ENCODE data around the gene INSIG2. TPM values are rescaled to one million over a fixed set of nuclear protein-coding genes. Genes with fewer than 3 reads are reported as not detected.

The INSIG2 gene
- total RNA-seq, 1 experiment from 2014 or later: 8.5 TPM

DNA sequence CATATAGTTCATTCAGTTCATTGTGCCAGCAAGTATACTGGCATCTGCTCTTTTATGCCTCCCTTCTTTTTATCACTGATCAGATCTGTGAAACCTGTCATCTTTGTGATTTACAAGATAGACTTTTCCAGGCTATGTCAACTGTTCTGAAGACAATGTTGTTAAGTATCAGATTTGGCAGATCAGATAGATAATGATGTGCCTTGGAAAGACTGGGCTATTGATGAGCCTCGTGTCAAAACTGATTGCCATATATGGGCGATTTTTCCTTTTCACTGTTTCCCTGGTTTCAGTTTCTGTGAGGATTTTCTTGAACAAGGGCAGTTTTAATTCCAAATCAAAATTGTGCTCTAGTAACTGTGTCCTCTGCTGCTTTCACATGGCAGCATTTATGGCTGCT lies 26.6 kb downstream of the INSIG2 start:
- intact Hi-C loops (cut with micrococcal nuclease): no loop called here
- no peak overlapping the region for H3K4me3 ChIP-seq (ENCODE audit: low read length)
- H3K36me3 ChIP-seq (ENCODE audit: low read depth, low read length): 0 out of 2 replicates have a peak, but pooled peaks cover 3% of the 10 kb centered on the region
- H3K4me2 ChIP-seq (ENCODE audit: low read length): no peak overlapping the region
- H3K4me1 ChIP-seq (ENCODE audit: insufficient read depth, low read length): peaks cover 33% of the 10 kb centered on the region
- no peak overlapping the region for H2AFZ ChIP-seq (ENCODE audit: low read length)
- ChIA-PET POLR2A (ENCODE audit: unreplicated experiment) (interaction anchor here (0.5 kb wide), 1 partner anchor 30 kb away, joined by 3 read pairs; no protein-coding TSS in a partner anchor), CTCF (no interaction called here)
- TF ChIP-seq EZH2 (IDR thresholded peaks at IDR 0.05; ENCODE audit: low read length, unreplicated experiment) (no peak), EZH2phosphoT487 (IDR thresholded peaks at IDR 0.05; ENCODE audit: borderline replicate concordance, low read length) (no peak)
- TF ChIP-seq, protein P1, sequence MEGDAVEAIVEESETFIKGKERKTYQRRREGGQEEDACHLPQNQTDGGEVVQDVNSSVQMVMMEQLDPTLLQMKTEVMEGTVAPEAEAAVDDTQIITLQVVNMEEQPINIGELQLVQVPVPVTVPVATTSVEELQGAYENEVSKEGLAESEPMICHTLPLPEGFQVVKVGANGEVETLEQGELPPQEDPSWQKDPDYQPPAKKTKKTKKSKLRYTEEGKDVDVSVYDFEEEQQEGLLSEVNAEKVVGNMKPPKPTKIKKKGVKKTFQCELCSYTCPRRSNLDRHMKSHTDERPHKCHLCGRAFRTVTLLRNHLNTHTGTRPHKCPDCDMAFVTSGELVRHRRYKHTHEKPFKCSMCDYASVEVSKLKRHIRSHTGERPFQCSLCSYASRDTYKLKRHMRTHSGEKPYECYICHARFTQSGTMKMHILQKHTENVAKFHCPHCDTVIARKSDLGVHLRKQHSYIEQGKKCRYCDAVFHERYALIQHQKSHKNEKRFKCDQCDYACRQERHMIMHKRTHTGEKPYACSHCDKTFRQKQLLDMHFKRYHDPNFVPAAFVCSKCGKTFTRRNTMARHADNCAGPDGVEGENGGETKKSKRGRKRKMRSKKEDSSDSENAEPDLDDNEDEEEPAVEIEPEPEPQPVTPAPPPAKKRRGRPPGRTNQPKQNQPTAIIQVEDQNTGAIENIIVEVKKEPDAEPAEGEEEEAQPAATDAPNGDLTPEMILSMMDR (conservative IDR thresholded peaks at IDR 0.05; ENCODE audit: low read depth, low read length): no peak
- DNase-seq (peak; percentile 11), ATAC-seq (no peak)
- no peak overlapping the region for H3K9ac ChIP-seq (ENCODE audit: low read length)
- no peaks in the 10 kb centered on the region for H3K9me3 ChIP-seq (ENCODE audit: low read length)
- H3K27ac ChIP-seq (ENCODE audit: low read length): no peak overlapping the region
- no peaks in the 10 kb centered on the region for H3K9me2 ChIP-seq (replicated peaks; ENCODE audit: low read length)
- H3K79me2 ChIP-seq (ENCODE audit: low read length): no peaks in the 10 kb centered on the region
- no peaks in the 10 kb centered on the region for H3K27me3 ChIP-seq (ENCODE audit: low read length)
- BruUV-seq (replicated peaks): no TSS peak
- H3F3A ChIP-seq (ENCODE audit: low read length, unreplicated experiment): no peaks in the 10 kb centered on the region
- no peaks in the 10 kb centered on the region for H4K20me1 ChIP-seq (ENCODE audit: low read length)

DNA sequence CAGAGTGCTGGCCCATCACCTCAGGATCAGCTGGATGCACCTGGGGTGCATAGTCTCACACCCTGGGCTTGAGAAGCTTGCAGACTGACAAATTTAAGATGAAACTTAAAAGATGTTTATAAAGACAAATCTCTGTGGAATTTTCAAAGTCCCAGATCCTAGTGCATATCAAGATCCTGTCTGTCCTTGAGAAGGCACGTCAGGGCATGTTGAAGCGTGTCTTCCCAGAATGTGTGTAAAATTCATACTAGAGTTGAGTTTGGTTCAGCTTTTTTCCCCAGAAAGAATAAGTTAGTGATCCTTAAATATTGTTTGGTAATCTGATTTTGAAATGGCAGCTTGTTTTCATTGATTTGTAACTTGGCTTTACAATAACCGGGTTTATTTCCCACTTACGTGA lies 27.5 kb downstream of the INSIG2 start:
- ChIA-PET POLR2A (ENCODE audit: unreplicated experiment) (no interaction called here), CTCF (no interaction called here)
- Histone ChIP-seq H3K27ac (ENCODE audit: low read length) (no peak overlapping the region), H3K27me3 (ENCODE audit: low read length) (no peaks in the 10 kb centered on the region), H3K79me2 (ENCODE audit: low read length) (no peaks in the 10 kb centered on the region), H3K4me1 (ENCODE audit: insufficient read depth, low read length) (peaks cover 42% of the 10 kb centered on the region), H3F3A (ENCODE audit: low read length, unreplicated experiment) (no peaks in the 10 kb centered on the region), H3K4me2 (ENCODE audit: low read length) (no peak overlapping the region), H3K4me3 (ENCODE audit: low read length) (no peak overlapping the region), H3K9me3 (ENCODE audit: low read length) (no peaks in the 10 kb centered on the region), H3K36me3 (ENCODE audit: low read depth, low read length) (no peaks in the 10 kb centered on the region), H3K9me2 (replicated peaks; ENCODE audit: low read length) (no peaks in the 10 kb centered on the region), H3K9ac (ENCODE audit: low read length) (no peak overlapping the region), H2AFZ (ENCODE audit: low read length) (no peak overlapping the region), H4K20me1 (ENCODE audit: low read length) (no peaks in the 10 kb centered on the region)
- ATAC-seq (no peak), DNase-seq (no peak)
- intact Hi-C loops (cut with micrococcal nuclease): no loop called here
- no TSS peak for BruUV-seq (replicated peaks)
- no peak for TF ChIP-seq EZH2 (IDR thresholded peaks at IDR 0.05; ENCODE audit: low read length, unreplicated experiment)
- TF ChIP-seq EZH2phosphoT487 (IDR thresholded peaks at IDR 0.05; ENCODE audit: borderline replicate concordance, low read length): no peak
- TF ChIP-seq, protein P1 (conservative IDR thresholded peaks at IDR 0.05; ENCODE audit: low read depth, low read length): no peak

DNA sequence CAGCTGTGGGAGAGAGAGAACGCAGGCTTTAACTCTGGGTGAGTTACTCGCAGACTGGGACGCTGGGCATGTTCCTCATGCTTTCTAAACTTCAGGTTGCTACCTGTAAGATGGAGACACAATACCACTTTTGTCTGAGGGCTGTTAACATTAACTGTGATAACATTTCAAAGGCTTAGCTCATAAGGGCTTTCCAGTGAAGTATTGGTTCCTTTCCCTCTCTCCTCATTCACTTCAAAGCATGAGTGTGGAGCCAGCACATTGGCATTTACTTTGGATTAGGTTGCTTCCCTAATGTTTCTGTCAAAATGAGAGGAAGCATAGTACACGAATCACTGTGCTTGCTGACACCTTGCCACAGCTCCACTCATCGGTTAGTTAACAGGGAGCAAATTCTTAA lies 30.2 kb downstream of the INSIG2 start:
- Histone ChIP-seq H3K36me3 (ENCODE audit: low read depth, low read length) (no peaks in the 10 kb centered on the region), H3K27me3 (ENCODE audit: low read length) (no peaks in the 10 kb centered on the region), H2AFZ (ENCODE audit: low read length) (no peak overlapping the region), H3F3A (ENCODE audit: low read length, unreplicated experiment) (peaks cover 7% of the 10 kb centered on the region), H3K27ac (ENCODE audit: low read length) (no peak overlapping the region), H3K4me2 (ENCODE audit: low read length) (no peak overlapping the region), H3K4me3 (ENCODE audit: low read length) (no peak overlapping the region), H3K79me2 (ENCODE audit: low read length) (no peaks in the 10 kb centered on the region), H3K4me1 (ENCODE audit: insufficient read depth, low read length) (peaks cover 52% of the 10 kb centered on the region), H3K9me2 (replicated peaks; ENCODE audit: low read length) (no peaks in the 10 kb centered on the region), H3K9ac (ENCODE audit: low read length) (no peak overlapping the region), H4K20me1 (ENCODE audit: low read length) (no peaks in the 10 kb centered on the region), H3K9me3 (ENCODE audit: low read length) (no peaks in the 10 kb centered on the region)
- CTCF ChIA-PET: no interaction called here
- intact Hi-C loops (cut with micrococcal nuclease): no loop called here
- POLR2A ChIA-PET (ENCODE audit: unreplicated experiment): no interaction called here
- DNase-seq (no peak), ATAC-seq (no peak)
- no TSS peak for BruUV-seq (replicated peaks)
- TF ChIP-seq EZH2 (IDR thresholded peaks at IDR 0.05; ENCODE audit: low read length, unreplicated experiment): no peak
- TF ChIP-seq EZH2phosphoT487 (IDR thresholded peaks at IDR 0.05; ENCODE audit: borderline replicate concordance, low read length): no peak
- TF ChIP-seq, protein P1 (conservative IDR thresholded peaks at IDR 0.05; ENCODE audit: low read depth, low read length): no peak

All from PC-3 (cell line).